COLO668 (cell line): ENCODE data around the gene POU2F3.
A peak's percentile ranks its signal among the peaks of the same experiment; 100 is the strongest.

Source experiments
- DNase-seq: peaks from one replicate; lab custom pipeline; 2025; ENCODE audit not compliant: unreplicated experiment; lab: John Stamatoyannopoulos, UW

The POU2F3 gene

GRCh38 chr11:120210626-120211521, 29.1 kb upstream of the POU2F3 start, which contains the start of gene OAF:
Gene OAF, plus strand, starts transcription at chr11:120211032. Its CDS starts 248 bp downstream, at chr11:120211280.
- peak; percentile 30 for DNase-seq

DNA sequence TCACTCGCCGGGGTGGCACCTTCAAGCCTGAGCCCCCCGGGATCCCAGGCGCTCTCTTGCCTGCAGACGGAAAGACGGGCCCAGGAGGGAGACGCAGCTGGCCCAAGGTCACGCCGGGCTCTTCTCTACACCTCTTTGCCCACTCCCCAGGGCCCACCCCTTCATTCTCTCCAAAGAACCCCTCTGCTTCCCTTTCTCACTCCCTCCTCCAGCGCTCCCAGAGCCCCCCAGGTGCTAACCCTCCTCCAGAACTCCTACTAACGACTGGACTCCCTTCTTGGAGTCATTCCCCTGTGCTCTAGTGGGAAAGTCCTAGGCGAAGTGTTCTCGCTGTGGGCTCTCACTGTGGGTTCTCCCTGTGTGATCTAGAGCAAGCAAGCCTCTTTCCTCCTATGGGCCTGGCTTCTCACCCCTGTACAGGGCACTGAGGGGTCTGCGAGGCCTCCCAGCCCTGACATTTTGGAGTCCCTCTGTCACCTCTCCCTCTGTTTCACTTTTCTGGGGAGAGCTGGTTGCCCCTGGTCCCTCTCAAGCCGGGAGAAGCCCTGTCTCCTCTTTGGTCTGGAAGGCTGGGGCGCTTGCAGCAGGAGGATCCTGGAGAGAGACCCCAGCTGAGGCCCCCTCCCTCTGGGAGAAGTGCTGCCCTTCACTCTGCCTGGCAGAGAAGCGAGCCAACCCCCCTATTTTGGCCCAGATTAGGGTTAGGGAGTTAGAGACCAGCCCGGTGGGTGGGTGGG, 28.2 kb upstream of the POU2F3 start:
- no peak for DNase-seq

GRCh38 chr11:120212259-120212878, 27.6 kb upstream of the POU2F3 start:
- DNase-seq, result no peak

GRCh38 chr11:120212926-120213325, 27.0 kb upstream of the POU2F3 start:
- DNase-seq, result no peak

- no peak for DNase-seq
These were observed 25.4 kb upstream of the POU2F3 start for GRCh38 chr11:120214581-120214980.

- no peak for DNase-seq
These were observed 24.3 kb upstream of the POU2F3 start for GRCh38 chr11:120215634-120216033.

DNA sequence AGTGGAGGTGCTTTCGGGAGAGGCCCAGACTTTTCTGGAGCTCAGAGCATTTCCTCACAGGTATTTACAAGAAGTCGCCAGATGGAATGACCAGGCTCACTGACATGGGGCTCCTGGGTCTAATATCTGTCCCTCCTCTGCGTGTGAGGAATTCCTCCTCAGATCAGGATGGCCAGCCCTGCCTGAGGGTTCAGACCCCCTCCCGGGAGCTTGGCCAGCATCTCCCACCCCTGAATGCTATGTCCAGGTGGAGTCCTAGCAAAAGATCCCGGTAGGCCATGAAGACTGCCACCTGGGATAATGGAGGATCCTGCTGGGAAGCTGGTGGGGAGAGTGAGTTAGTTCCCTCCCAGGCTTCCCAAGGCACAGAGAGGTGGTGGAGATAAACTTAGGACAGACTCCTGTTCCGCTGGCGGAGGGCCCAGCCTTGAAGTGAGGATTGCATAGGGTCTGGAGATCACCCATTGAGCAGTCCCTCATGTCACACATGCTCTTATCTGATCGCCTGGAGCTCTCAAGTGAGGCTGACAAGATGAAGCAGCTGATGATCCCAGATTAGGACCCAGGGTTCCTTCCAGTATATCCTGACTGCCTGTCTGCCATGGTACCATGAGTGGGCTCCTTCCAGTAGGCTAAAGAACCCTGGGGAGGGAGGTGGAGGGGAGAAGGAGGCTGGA, 23.4 kb upstream of the POU2F3 start:
- no peak for DNase-seq

DNA sequence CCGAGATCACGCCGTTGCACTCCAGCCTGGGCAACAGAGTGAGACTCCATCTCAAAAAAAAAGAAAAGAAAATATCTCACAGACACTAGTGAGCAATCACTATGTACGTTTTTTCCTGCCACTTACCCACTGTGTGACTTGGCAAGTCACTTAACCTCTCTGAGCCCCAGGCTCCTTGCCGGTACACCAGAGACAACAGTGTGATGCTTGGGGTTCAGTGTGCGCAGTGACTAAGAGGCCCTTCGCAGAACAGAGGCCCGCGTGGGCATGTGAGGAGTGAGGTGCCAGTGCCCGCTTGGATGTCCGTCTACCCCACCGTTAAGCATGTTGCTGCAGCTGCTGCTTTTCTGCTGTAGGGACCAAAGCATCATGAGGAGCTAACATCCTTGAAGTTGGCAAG, 22.4 kb upstream of the POU2F3 start:
- no peak for DNase-seq

DNA sequence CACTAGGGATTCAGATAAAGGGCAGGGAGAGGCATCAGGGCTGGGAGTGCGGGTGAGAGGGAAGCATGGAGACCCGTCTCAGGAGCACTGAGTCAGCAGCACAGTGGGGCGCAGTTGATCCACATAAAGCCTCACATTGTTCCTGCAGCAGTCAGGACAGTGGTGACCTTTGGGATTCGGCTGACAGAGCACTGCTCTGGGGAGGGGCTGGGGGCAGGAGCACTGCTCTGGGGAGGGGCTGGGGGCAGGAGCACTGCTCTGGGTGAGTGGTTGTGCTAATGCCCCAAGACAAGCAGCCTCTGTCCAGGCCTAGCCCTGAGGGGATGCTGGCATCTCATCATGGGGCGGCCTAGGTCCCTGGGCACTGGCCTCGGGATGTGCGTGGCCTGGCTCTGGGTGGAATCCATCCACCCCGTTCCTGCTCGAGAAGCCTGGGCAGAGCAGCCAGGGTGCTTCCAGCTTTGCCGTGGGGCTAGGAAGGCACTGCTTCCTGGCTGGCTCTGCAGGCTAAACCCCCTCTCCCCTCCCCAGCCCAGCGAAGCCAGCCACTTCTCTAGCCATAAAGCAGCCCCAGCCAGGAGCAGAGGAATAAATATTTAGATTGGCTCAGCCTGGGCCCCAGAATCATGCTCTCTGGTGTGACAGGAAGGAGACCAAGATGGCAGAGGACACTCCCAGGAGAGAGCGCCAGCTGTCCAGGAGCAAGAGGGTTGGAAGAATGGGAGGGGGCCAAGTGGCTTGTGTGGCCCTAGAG, 21.8 kb upstream of the POU2F3 start:
- DNase-seq, result no peak

DNA sequence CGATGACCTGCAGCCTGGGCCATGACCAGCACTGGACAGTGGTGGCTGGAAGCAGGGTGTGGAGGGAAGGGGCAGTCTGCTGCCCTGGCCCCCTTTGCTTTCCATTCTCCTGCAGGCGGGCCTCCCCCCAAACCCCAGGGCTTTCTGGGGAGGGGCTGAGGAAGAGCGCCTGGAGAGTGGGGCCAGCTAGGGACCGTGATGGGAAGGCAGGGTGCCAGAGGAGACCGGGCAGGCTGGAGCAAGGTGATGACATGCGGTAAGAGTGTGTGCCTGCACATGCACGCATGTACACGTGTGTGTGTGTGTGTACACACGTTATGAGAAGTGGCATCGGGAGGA, 21.3 kb upstream of the POU2F3 start:
- DNase-seq, result no peak

GRCh38 chr11:120219232-120219937, 20.6 kb upstream of the POU2F3 start:
- DNase-seq, result no peak

DNA sequence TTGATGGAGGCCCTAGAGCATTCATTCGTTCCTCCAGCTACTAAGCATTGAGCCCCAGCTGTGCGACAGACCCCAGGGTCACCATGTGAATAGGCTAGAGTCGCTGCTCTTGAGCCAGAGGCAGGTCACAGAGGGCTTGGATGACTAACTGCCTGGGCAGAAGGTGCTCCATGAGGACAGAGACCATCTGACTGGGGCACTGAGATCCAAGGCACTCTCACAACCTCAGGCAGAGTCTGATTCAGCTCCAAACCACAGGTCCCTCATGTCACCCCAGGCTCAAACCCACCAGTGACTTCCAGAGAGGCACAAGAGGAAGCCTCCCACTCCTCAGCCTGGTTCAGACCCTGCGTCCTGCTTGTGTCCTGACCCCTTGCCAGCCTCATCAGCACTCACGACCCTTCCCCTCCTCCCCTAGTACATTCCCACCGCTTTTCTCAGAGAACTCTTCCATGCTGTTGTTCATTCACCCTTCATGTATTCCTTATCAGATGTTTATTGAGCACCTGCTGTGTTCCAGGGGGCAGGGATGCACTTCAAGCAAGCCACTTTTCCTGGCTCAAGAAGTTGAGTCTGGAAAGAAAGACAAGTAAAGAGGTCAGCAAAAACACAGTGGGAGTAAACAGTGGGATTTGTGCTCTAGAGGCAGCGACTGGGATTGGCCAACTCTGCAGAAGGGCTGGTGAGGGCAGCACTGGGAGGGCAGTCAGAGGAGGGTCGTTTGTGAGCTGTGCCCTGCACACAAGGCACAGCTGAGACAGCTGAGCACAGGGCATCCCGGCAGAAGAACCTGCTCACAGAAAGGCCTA, 19.8 kb upstream of the POU2F3 start:
- DNase-seq, result no peak

DNA sequence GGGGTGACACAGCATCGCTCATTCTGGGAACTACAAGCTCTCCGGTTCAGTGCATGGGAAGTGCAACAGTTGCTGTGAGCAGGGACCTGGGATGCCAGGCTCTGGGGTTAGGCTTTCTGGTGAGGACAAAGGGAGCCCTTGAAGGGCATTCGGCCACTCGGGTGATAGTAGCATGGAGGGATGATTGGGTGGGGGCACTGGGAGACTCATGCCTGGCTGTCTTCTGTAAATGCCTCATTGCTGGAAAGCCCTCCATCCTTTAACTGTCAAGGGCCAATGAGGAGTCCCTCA, 19.2 kb upstream of the POU2F3 start:
- no peak for DNase-seq

GRCh38 chr11:120221115-120221752, 18.7 kb upstream of the POU2F3 start:
- no peak for DNase-seq

- DNase-seq, result no peak
These were observed 17.0 kb upstream of the POU2F3 start for GRCh38 chr11:120222916-120223315.

GRCh38 chr11:120223793-120224192, 16.1 kb upstream of the POU2F3 start:
- DNase-seq, result no peak

DNA sequence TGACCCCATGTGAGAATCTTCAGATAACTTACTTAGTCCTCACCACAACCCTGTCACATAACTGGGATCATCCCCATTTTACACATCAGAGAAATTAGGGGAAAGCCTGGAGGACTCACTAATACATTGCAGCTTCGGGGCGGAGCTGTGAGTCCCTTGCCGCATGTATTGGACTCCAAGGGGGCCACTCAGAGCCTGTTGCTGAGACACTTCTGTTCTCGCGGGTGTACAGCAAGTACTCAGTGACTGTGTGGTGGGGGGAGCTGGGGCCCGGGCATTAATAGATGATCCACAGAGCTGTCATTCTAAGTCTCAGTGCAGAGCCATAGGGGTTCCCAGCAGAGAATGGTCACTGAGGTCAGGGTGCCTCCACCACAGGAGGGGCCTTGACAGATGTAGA, 15.6 kb upstream of the POU2F3 start:
- DNase-seq, result no peak

DNA sequence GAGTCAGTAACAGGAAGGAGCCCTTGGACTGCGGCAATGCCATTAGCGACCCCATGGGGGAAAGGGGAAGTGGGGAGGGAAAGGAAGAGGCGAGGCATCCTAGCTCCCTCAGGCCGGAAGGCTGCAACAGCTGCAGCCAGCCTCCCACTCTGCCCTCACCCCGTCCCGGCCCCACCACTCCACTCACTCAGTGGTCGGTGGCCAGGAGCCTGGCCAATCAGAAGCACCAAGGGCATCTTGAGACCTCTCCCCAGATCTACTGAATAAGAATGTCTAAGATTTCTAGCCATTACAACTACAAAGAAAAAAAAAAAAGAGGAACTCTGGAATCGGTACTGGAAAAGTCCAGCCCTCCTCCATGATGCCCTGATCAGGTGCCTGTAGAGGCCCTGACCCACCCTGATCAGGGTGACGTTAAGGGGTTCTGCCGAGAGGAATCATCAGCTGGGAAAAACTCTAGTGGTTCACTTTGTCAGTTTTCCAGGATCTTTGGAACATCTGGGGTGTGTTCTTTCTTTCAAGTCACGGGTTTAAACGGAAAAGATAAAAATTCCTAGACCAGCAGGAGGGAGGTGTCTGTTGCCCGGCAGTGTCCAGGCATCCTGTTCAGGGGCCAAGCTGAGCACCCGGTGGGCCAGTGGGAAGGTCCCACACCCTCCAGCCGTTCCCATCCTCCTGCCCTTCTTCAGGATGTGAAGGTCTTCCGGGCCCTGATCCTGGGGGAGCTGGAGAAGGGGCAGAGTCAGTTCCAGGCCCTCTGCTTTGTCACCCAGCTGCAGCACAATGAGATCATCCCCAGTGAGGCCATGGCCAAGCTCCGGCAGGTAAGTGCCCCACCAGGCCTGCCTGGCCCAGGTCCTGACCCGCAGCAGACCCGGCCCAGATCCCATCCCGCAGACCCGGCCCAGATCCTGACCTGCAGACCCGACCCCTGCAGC, 14.7 kb upstream of the POU2F3 start:
- no peak for DNase-seq
